DOHH2 (cell line): ENCODE results near the gene ELP4.
"Not testable (repeated sequence)": the region's sequence is repeated elsewhere in the genome, so short reads cannot be mapped to it uniquely, and the experiment has no call there.

Experiments used
- H3F3A ChIP-seq: fragments of 200-600 bp; sonication (generic), shearing (Covaris generic); 2 replicates; pipeline ENCODE4 v1.6.0; 2016; ENCODE audit warnings: antibody characterized with exemption, mild to moderate bottlenecking; ENCODE audit not compliant: control insufficient read depth, insufficient read depth
- H3K27ac ChIP-seq: fragments of 200-600 bp; sonication (generic); 2 replicates; pipeline ENCODE4 v1.5.1; 2014; ENCODE audit warnings: low read depth, mild to moderate bottlenecking, low read length, moderate library complexity
- H3K27me3 ChIP-seq: fragments of 200-600 bp; sonication (generic); 2 replicates; pipeline ENCODE4 v1.6.1; 2014; ENCODE audit warnings: mild to moderate bottlenecking, low read length, mixed read lengths; ENCODE audit not compliant: control insufficient read depth
- H3K36me3 ChIP-seq: fragments of 200-600 bp; sonication (generic); 2 replicates; pipeline ENCODE4 v1.6.1; 2014; ENCODE audit warnings: mild to moderate bottlenecking, low read length, moderate library complexity, mixed read lengths; ENCODE audit not compliant: control insufficient read depth
- H3K4me1 ChIP-seq: fragments of 200-600 bp; sonication (generic); 2 replicates; pipeline ENCODE4 v1.6.1; 2014; ENCODE audit warnings: mild to moderate bottlenecking, low read length, mixed read lengths; ENCODE audit not compliant: control insufficient read depth
- H3K4me2 ChIP-seq: fragments of 200-600 bp; sonication (generic); 2 replicates; pipeline ENCODE4 v1.6.0; 2014; ENCODE audit warnings: mild to moderate bottlenecking, low read length, moderate library complexity
- H3K4me3 ChIP-seq: fragments of 200-600 bp; sonication (generic); 2 replicates; pipeline ENCODE4 v1.5.1; 2014; ENCODE audit warnings: mild to moderate bottlenecking, low read length, mixed read lengths
- H3K79me2 ChIP-seq: fragments of 200-600 bp; sonication (generic); 2 replicates; pipeline ENCODE4 v1.6.1; 2014; ENCODE audit warnings: mild to moderate bottlenecking, low read length, mixed read lengths; ENCODE audit not compliant: control insufficient read depth
- H3K9me2 ChIP-seq: fragments of 200-600 bp; sonication (generic); replicated peaks from 2 replicates; pipeline ENCODE4 v1.6.1; 2014; ENCODE audit warnings: mild to moderate bottlenecking, low read length, mixed read lengths; ENCODE audit not compliant: control insufficient read depth
- H3K9me3 ChIP-seq: fragments of 200-600 bp; sonication (generic); 2 replicates; pipeline ENCODE4 v1.6.1; 2014; ENCODE audit warnings: antibody characterized with exemption, low read length, mixed read lengths; ENCODE audit not compliant: control insufficient read depth, insufficient read depth
- H4K20me1 ChIP-seq: fragments of 200-600 bp; sonication (generic); 2 replicates; pipeline ENCODE4 v1.6.0; 2014; ENCODE audit warnings: low read depth, mild to moderate bottlenecking, antibody characterized with exemption, low read length, moderate library complexity; ENCODE audit not compliant: control insufficient read depth, insufficient read depth
- EZH2phosphoT487 ChIP-seq: fragments of 200-600 bp; sonication (generic); IDR thresholded peaks from 2 replicates; pipeline ENCODE4 v1.6.1; 2017; ENCODE audit warnings: borderline replicate concordance, mild to moderate bottlenecking, antibody characterized with exemption, low read length, moderate library complexity, mixed read lengths
- TF ChIP-seq, protein P1 (sequence below): fragments of 200-600 bp; sonication (generic); IDR thresholded peaks from one replicate; pipeline ENCODE4 v1.5.1; 2014; ENCODE audit warnings: antibody characterized with exemption, mild to moderate bottlenecking, low read depth, low read length; ENCODE audit not compliant: poor library complexity, severe bottlenecking

ELP4 gene

DNA sequence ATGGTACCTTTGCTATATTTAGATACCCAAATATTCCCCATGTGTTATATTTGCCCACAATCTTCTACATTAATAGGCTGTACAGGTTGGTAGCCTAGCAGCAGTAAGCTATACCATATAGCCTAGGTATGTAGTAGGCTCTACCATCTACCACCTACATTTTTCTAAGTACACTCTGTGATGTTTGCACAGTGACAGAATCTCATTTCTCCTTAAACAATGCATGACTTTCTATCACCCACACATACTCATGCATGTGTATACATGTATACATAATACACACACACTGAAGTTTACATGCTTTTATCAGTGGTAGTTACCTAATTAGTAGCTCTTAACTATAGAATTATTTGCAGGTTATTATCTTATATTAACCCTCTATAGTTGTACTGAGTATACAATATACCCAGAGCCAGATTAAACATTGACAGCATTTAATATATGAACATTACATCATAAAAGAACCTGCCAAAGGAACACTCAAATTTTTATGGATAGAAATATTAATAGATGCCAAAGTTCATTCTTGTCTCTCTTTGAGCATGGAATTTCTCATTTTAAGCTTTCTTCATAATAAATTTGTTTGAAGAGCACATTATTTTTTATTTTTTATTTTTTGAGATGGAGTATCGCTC, 51.4 kb downstream of the ELP4 start:
- Histone ChIP-seq H3K79me2 (no peaks in the 10 kb centered on the region), H3F3A (no peaks in the 10 kb centered on the region), H3K4me3 (no peak overlapping the region), H3K27me3 (no peaks in the 10 kb centered on the region), H3K27ac (no peak overlapping the region), H4K20me1 (no peaks in the 10 kb centered on the region), H3K9me2 (no peaks in the 10 kb centered on the region), H3K9me3 (no peaks in the 10 kb centered on the region), H3K4me1 (no peaks in the 10 kb centered on the region), H3K36me3 (no peaks in the 10 kb centered on the region), H3K4me2 (no peak overlapping the region)
- TF ChIP-seq, protein P1, sequence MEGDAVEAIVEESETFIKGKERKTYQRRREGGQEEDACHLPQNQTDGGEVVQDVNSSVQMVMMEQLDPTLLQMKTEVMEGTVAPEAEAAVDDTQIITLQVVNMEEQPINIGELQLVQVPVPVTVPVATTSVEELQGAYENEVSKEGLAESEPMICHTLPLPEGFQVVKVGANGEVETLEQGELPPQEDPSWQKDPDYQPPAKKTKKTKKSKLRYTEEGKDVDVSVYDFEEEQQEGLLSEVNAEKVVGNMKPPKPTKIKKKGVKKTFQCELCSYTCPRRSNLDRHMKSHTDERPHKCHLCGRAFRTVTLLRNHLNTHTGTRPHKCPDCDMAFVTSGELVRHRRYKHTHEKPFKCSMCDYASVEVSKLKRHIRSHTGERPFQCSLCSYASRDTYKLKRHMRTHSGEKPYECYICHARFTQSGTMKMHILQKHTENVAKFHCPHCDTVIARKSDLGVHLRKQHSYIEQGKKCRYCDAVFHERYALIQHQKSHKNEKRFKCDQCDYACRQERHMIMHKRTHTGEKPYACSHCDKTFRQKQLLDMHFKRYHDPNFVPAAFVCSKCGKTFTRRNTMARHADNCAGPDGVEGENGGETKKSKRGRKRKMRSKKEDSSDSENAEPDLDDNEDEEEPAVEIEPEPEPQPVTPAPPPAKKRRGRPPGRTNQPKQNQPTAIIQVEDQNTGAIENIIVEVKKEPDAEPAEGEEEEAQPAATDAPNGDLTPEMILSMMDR = no peak
- no peak for TF ChIP-seq EZH2phosphoT487

DNA sequence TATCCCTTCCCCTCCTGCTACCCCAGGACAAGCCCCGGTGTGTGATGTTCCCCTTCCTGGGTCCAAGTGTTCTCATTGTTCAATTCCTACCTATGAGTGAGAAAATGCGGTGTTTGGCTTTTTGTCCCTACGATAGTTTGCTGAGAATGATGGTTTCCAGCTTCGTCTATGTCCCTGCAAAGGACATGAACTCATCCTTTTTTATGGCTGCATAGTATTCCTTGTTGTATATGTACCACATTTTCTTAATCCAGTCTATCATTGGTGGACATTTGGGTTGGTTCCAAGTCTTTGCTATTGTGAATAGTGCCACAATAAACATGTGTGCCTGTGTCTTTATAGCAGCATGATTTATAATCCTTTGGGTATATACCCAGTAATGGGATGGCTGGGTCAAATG, 55.0 kb downstream of the ELP4 start:
- not testable (repeated sequence) for H3K36me3 ChIP-seq, H4K20me1 ChIP-seq, H3K4me2 ChIP-seq, H3K4me3 ChIP-seq, H3K9me3 ChIP-seq, H3K27me3 ChIP-seq, H3K4me1 ChIP-seq, H3F3A ChIP-seq, H3K27ac ChIP-seq, H3K79me2 ChIP-seq, H3K9me2 ChIP-seq

DNA sequence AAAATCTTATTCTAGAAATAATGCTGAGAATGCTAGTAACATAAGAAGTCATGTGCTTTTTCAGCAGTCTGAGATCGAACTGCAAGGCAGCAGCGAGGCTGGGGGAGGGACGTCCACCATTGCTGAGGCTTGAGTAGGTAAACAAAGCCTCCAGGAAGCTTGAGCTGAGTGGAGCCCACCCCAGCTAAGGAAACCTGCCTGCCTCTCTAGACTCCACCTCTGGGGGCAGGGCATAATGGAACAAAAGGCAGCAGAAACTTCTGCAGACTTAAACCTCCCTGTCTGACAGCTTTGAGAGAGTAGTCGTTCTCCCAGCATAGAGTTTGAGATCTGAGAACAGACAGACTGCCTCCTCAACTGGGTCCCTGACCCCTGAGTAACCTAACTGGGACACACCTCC, 64.6 kb downstream of the ELP4 start:
- H3K27me3 ChIP-seq, H3K4me1 ChIP-seq, H3K79me2 ChIP-seq, H4K20me1 ChIP-seq, H3K4me2 ChIP-seq, H3K9me2 ChIP-seq, H3K36me3 ChIP-seq, H3K4me3 ChIP-seq, H3K9me3 ChIP-seq, H3K27ac ChIP-seq, H3F3A ChIP-seq: not testable (repeated sequence)

DNA sequence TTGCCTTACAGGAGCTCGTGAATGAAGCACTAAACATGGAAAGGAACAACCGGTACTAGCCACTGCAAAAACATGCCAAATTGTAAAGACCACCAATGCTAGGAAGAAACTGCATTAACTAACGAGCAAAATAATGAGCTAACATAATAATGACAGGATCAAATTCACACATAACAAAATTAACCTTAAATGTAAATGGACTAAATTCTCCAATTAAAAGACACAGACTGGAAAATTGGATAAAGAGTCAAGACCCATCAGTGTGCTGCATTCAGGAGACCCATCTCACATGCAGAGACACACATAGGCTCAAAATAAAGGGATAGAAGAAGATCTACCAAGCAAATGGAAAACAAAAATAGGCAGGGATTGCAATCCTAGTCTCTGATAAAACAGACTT, 66.2 kb downstream of the ELP4 start:
- not testable (repeated sequence) for H3K9me2 ChIP-seq, H3K27me3 ChIP-seq, H3K79me2 ChIP-seq, H3K4me2 ChIP-seq, H3K36me3 ChIP-seq, H4K20me1 ChIP-seq, H3K4me1 ChIP-seq, H3F3A ChIP-seq, H3K27ac ChIP-seq, H3K4me3 ChIP-seq, H3K9me3 ChIP-seq

GRCh38 chr11:31579412-31579811, 69.8 kb downstream of the ELP4 start:
- H3K9me3 ChIP-seq, H3K27me3 ChIP-seq, H3K27ac ChIP-seq, H4K20me1 ChIP-seq, H3K4me3 ChIP-seq, H3K4me2 ChIP-seq, H3K9me2 ChIP-seq, H3K36me3 ChIP-seq, H3K79me2 ChIP-seq, H3K4me1 ChIP-seq, H3F3A ChIP-seq: not testable (repeated sequence)
